ENCODE measurements around the gene ACSM5. TPM values are rescaled to one million over a fixed set of nuclear protein-coding genes. Genes with fewer than 3 reads are reported as not detected.

The ACSM5 gene
- total RNA-seq, 1 donor from 2014 or later = 4.5 TPM

DNA sequence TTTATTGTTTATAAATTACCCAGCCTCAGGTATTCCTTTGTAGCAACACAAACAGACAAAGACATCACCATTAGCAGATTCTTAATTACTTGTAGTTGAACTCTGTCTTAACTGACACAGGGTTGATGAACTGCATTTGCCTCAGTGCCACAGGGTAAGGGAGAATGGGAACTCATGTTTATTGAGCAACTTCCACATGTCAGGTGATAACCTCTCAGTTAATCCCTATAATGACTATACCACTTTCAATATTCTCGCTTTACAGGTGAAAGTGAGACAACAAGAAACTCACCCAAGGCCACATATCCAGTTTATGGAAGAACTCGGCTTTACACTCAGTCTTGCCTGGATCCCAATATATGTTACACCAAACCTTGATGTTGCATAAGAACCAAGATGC is 13.4 kb upstream of the ACSM5 start:
- DNase-seq (no peak), ATAC-seq (no peak)
- intact Hi-C loops (cut with DNase I) = no loop called here
- Histone ChIP-seq H3K4me1 (peaks cover 4% of the 10 kb centered on the region), H3K4me3 (no peak overlapping the region), H3K27me3 (no peaks in the 10 kb centered on the region), H3K36me3 (no peaks in the 10 kb centered on the region), H3K27ac (no peak overlapping the region), H3K9me3 (no peaks in the 10 kb centered on the region)
- no peak for TF ChIP-seq CTCF (IDR thresholded peaks at IDR 0.05)

GRCh38 chr16:20396846-20397467 is 12.4 kb upstream of the ACSM5 start:
- H3K9me3 ChIP-seq = no peaks in the 10 kb centered on the region
- DNase-seq = no peak
- intact Hi-C loops (cut with DNase I) = no loop called here
- TF ChIP-seq CTCF (IDR thresholded peaks at IDR 0.05) = no peak
- peaks cover 4% of the 10 kb centered on the region for H3K4me1 ChIP-seq
- no peak overlapping the region for H3K27ac ChIP-seq
- H3K27me3 ChIP-seq = no peaks in the 10 kb centered on the region
- no peak overlapping the region for H3K4me3 ChIP-seq
- H3K36me3 ChIP-seq = no peaks in the 10 kb centered on the region
- ATAC-seq = no peak

- peaks cover 4% of the 10 kb centered on the region for H3K4me1 ChIP-seq
- intact Hi-C loops (cut with DNase I) = no loop called here
- H3K36me3 ChIP-seq = no peaks in the 10 kb centered on the region
- TF ChIP-seq CTCF (IDR thresholded peaks at IDR 0.05) = no peak
- no peaks in the 10 kb centered on the region for H3K27me3 ChIP-seq
- no peaks in the 10 kb centered on the region for H3K9me3 ChIP-seq
- no peak overlapping the region for H3K27ac ChIP-seq
- H3K4me3 ChIP-seq = no peak overlapping the region
- ATAC-seq (no peak), DNase-seq (no peak)
These were observed 11.8 kb upstream of the ACSM5 start for GRCh38 chr16:20397468-20398074.

GRCh38 chr16:20398603-20399002 is 10.7 kb upstream of the ACSM5 start:
- no peak for ATAC-seq
- intact Hi-C loops (cut with DNase I) = no loop called here
- H3K4me3 ChIP-seq = no peak overlapping the region
- H3K4me1 ChIP-seq = peaks cover 4% of the 10 kb centered on the region
- H3K27me3 ChIP-seq = no peaks in the 10 kb centered on the region
- H3K36me3 ChIP-seq = no peaks in the 10 kb centered on the region
- no peak overlapping the region for H3K27ac ChIP-seq
- H3K9me3 ChIP-seq = no peaks in the 10 kb centered on the region
- TF ChIP-seq CTCF (IDR thresholded peaks at IDR 0.05) = no peak
- DNase-seq = no peak

- H3K9me3 ChIP-seq = no peaks in the 10 kb centered on the region
- H3K27me3 ChIP-seq = no peaks in the 10 kb centered on the region
- no peak for DNase-seq
- no peak overlapping the region for H3K27ac ChIP-seq
- no peak for ATAC-seq
- no peak overlapping the region for H3K4me3 ChIP-seq
- TF ChIP-seq CTCF (IDR thresholded peaks at IDR 0.05) = no peak
- H3K4me1 ChIP-seq = peaks cover 3% of the 10 kb centered on the region
- intact Hi-C loops (cut with DNase I) = no loop called here
- H3K36me3 ChIP-seq = no peaks in the 10 kb centered on the region
These were observed 10.1 kb upstream of the ACSM5 start for GRCh38 chr16:20399185-20399584.
